ENCODE results near the gene MGAT5B.

DNA sequence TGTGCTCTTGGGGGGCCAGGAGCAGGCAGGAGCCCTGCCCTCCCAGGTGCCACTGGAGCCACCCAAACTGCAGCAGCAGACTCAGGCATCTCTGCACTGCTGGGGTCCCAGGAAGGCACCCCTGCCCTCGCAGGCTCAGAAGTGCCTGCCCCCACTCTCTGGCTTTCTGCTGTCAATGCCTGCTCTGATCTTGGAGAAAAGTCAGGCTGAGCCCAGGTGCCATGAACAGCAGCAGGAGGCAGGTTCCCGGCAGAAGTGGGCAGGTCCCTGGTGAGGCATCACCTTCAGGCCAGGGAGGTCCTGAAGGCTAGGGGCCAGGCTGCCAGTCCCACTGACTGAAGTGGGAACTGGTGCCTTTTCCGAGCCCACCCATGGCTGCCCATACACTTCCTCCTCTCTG lies 106.5 kb downstream of the MGAT5B start:
- TF ChIP-seq ZMYM4 (CRISPR knock-in tag; IDR thresholded peaks at IDR 0.05) (no peak), CTCF (CRISPR knock-in tag; IDR thresholded peaks at IDR 0.05) (no peak), TBP (CRISPR knock-in tag; IDR thresholded peaks at IDR 0.05) (no peak)
- TF ChIP-seq, protein P1, sequence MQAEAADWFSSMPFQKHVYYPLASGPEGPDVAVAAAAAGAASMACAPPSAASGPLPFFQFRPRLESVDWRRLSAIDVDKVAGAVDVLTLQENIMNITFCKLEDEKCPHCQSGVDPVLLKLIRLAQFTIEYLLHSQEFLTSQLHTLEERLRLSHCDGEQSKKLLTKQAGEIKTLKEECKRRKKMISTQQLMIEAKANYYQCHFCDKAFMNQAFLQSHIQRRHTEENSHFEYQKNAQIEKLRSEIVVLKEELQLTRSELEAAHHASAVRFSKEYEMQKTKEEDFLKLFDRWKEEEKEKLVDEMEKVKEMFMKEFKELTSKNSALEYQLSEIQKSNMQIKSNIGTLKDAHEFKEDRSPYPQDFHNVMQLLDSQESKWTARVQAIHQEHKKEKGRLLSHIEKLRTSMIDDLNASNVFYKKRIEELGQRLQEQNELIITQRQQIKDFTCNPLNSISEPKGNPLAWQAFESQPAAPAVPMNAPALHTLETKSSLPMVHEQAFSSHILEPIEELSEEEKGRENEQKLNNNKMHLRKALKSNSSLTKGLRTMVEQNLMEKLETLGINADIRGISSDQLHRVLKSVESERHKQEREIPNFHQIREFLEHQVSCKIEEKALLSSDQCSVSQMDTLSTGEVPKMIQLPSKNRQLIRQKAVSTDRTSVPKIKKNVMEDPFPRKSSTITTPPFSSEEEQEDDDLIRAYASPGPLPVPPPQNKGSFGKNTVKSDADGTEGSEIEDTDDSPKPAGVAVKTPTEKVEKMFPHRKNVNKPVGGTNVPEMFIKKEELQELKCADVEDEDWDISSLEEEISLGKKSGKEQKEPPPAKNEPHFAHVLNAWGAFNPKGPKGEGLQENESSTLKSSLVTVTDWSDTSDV (CRISPR knock-in tag; IDR thresholded peaks at IDR 0.05), result no peak

Measured in HepG2 (cell line).